H9 (cell line): ENCODE results near the gene TENM4. TPM values are rescaled to one million over a fixed set of nuclear protein-coding genes. Genes with fewer than 3 reads are reported as not detected.

ENCODE experiments used
- DNase-seq: peaks from one replicate; pipeline ENCODE4 v3.0.0-alpha.2; 2017
- H2AFZ ChIP-seq: one replicate; pipeline ENCODE4 v1.6.1; 2013; ENCODE audit warnings: mild to moderate bottlenecking, low read length, control low read depth, moderate library complexity
- H2AK5ac ChIP-seq: 2 replicates; pipeline ENCODE4 v1.6.1; 2013; ENCODE audit warnings: low read length, control low read depth, mixed read lengths; ENCODE audit not compliant: insufficient read length
- H2BK120ac ChIP-seq: one replicate; pipeline ENCODE4 v1.6.1; 2013; ENCODE audit warnings: low read depth, mild to moderate bottlenecking, low read length, control low read depth, inconsistent platforms; ENCODE audit not compliant: poor library complexity, severe bottlenecking
- H2BK12ac ChIP-seq: 2 replicates; pipeline ENCODE4 v1.6.1; 2013; ENCODE audit warnings: low read length, control low read depth, mixed read lengths, low read depth; ENCODE audit not compliant: insufficient read length
- H2BK15ac ChIP-seq: 2 replicates; pipeline ENCODE4 v1.6.1; 2013; ENCODE audit warnings: low read depth, low read length, control low read depth
- H2BK20ac ChIP-seq: one replicate; pipeline ENCODE4 v1.6.1; 2013; ENCODE audit warnings: low read depth, mild to moderate bottlenecking, low read length, control low read depth, inconsistent platforms; ENCODE audit not compliant: poor library complexity, severe bottlenecking
- H2BK5ac ChIP-seq: 2 replicates; pipeline ENCODE4 v1.6.1; 2013; ENCODE audit warnings: low read length, control low read depth, mixed read lengths; ENCODE audit not compliant: insufficient read length
- H3K14ac ChIP-seq: 2 replicates; pipeline ENCODE4 v1.6.1; 2013; ENCODE audit warnings: low read length, control low read depth; ENCODE audit not compliant: insufficient read depth
- H3K18ac ChIP-seq: 2 replicates; pipeline ENCODE4 v1.6.1; 2013; ENCODE audit warnings: low read depth, mild to moderate bottlenecking, mixed read lengths, low read length, control low read depth; ENCODE audit not compliant: insufficient read length
- H3K23ac ChIP-seq: 2 replicates; pipeline ENCODE4 v1.6.1; 2013; ENCODE audit warnings: low read length, control low read depth, mixed read lengths, low read depth; ENCODE audit not compliant: insufficient read length
- H3K23me2 ChIP-seq: 2 replicates; pipeline ENCODE4 v1.6.1; 2013; ENCODE audit warnings: low read depth, mild to moderate bottlenecking, mixed read lengths, low read length, control low read depth; ENCODE audit not compliant: insufficient read length, poor library complexity, severe bottlenecking
- H3K27ac ChIP-seq: 2 replicates; pipeline ENCODE4 v1.5.1; 2013; ENCODE audit warnings: low read length, control low read depth, mixed read lengths, low read depth; ENCODE audit not compliant: insufficient read length
- H3K27me3 ChIP-seq: 2 replicates; pipeline ENCODE4 v1.6.1; 2013; ENCODE audit warnings: low read length, control low read depth, inconsistent platforms; ENCODE audit not compliant: insufficient read depth
- H3K4ac ChIP-seq: 2 replicates; pipeline ENCODE4 v1.6.1; 2013; ENCODE audit warnings: low read depth, mild to moderate bottlenecking, control low read depth, inconsistent platforms, low read length, moderate library complexity
- H3K4me1 ChIP-seq: 2 replicates; pipeline ENCODE4 v1.6.1; 2013; ENCODE audit warnings: low read length, control low read depth, inconsistent platforms; ENCODE audit not compliant: insufficient read depth
- H3K4me2 ChIP-seq: 2 replicates; pipeline ENCODE4 v1.6.1; 2013; ENCODE audit warnings: low read length, control low read depth, mixed read lengths; ENCODE audit not compliant: insufficient read length, insufficient read depth
- H3K56ac ChIP-seq: 2 replicates; pipeline ENCODE4 v1.6.1; 2013; ENCODE audit warnings: low read depth, mild to moderate bottlenecking, mixed read lengths, low read length, control low read depth; ENCODE audit not compliant: insufficient read length
- H3K79me1 ChIP-seq: 2 replicates; pipeline ENCODE4 v1.6.1; 2013; ENCODE audit warnings: low read depth, mild to moderate bottlenecking, moderate library complexity, low read length, control low read depth, inconsistent platforms; ENCODE audit not compliant: insufficient read depth, poor library complexity, severe bottlenecking
- H3K79me2 ChIP-seq: 2 replicates; pipeline ENCODE4 v1.6.1; 2013; ENCODE audit warnings: low read length, control low read depth, inconsistent platforms; ENCODE audit not compliant: insufficient read depth
- H3K9ac ChIP-seq: 2 replicates; pipeline ENCODE4 v1.6.1; 2013; ENCODE audit warnings: low read length, control low read depth, mixed read lengths; ENCODE audit not compliant: insufficient read length; ENCODE audit errors: extremely low read depth
- H3K9me3 ChIP-seq: one replicate; pipeline ENCODE4 v1.6.1; 2013; ENCODE audit warnings: low read depth, low read length, inconsistent platforms; ENCODE audit not compliant: control insufficient read depth
- H3T11ph ChIP-seq: one replicate; pipeline ENCODE4 v1.6.1; 2013; ENCODE audit warnings: mild to moderate bottlenecking, low read length, control low read depth, inconsistent platforms
- H4K20me1 ChIP-seq: one replicate; pipeline ENCODE4 v1.6.1; 2013; ENCODE audit not compliant: control insufficient read depth, insufficient read length, insufficient read depth
- H4K5ac ChIP-seq: 2 replicates; pipeline ENCODE4 v1.6.1; 2013; ENCODE audit warnings: low read depth, mild to moderate bottlenecking, mixed read lengths, low read length, control low read depth; ENCODE audit not compliant: insufficient read length
- H4K8ac ChIP-seq: replicated peaks from 2 replicates; pipeline ENCODE4 v1.6.1; 2013; ENCODE audit warnings: low read length, control low read depth, mixed read lengths, low read depth; ENCODE audit not compliant: insufficient read length
- H4K91ac ChIP-seq: 2 replicates; pipeline ENCODE4 v1.6.1; 2013; ENCODE audit warnings: low read depth, mild to moderate bottlenecking, moderate library complexity, mixed read lengths, low read length, control low read depth; ENCODE audit not compliant: insufficient read length
- H3K27ac Mint-ChIP-seq, 3 experiments: 2 replicates in 2 of 3; 3 replicates in 1 of 3; pipeline ENCODE4 v1.8.0; 2020 to 2021; ENCODE audit warnings: mixed read lengths in 3 of 3, mild to moderate bottlenecking in 1 of 3, moderate library complexity in 1 of 3
- H3K27me3 Mint-ChIP-seq: 2 replicates; pipeline ENCODE4 v1.8.0; 2021; ENCODE audit warnings: low read depth, mild to moderate bottlenecking, moderate library complexity, mixed read lengths
- H3K36me3 Mint-ChIP-seq, 3 experiments: 2 replicates in 2 of 3; 3 replicates in 1 of 3; pipeline ENCODE4 v1.8.0; 2020 to 2021; ENCODE audit warnings: low read depth in 3 of 3, mixed read lengths in 3 of 3; ENCODE audit not compliant: insufficient read depth in 1 of 3
- H3K4me1 Mint-ChIP-seq, 2 experiments: 2 replicates each; pipeline ENCODE4 v1.8.0; 2020; ENCODE audit warnings: mixed read lengths in 2 of 2
- H3K4me3 Mint-ChIP-seq, 2 experiments: 2 replicates in 1 of 2; 3 replicates in 1 of 2; pipeline ENCODE4 v1.8.0; 2020 to 2021; ENCODE audit warnings: mild to moderate bottlenecking in 2 of 2, mixed read lengths in 2 of 2, moderate library complexity in 1 of 2
- H3K9me3 Mint-ChIP-seq, 2 experiments: 2 replicates in 1 of 2; 3 replicates in 1 of 2; pipeline ENCODE4 v1.8.0; 2020; ENCODE audit warnings: mild to moderate bottlenecking in 2 of 2, mixed read lengths in 2 of 2, moderate library complexity in 1 of 2
- CTCF ChIP-seq: fragments of 200-600 bp; sonication (generic); conservative IDR thresholded peaks from 3 replicates; pipeline ENCODE4 v1.8.0; 2021; ENCODE audit warnings: antibody characterized with exemption, mild to moderate bottlenecking
- WGBS: extraction: QIAGEN DNeasy Blood & Tissue Kit; methylation state at CpG from one replicate; pipeline ENCODE4 v1.1.7; 2013; ENCODE audit warnings: missing lambda C conversion rate, low lambda C conversion rate, mixed read lengths; ENCODE audit not compliant: insufficient read length; ENCODE audit errors: extremely low coverage; 5-methylcytosine and 5-hydroxymethylcytosine counted together
- total RNA-seq: library from RNA; stranded (reverse); gene quantifications from 2 replicates; pipeline ENCODE4 v1.2.1, GENCODE V29; 2021

Gene TENM4
- total RNA-seq, 1 experiment from 2014 or later = 4.6 TPM

GRCh38 chr11:79409330-79409729 is 31.5 kb downstream of the TENM4 start:
- H2BK20ac ChIP-seq = no peak overlapping the region
- H3K14ac ChIP-seq = no peak overlapping the region
- no peak overlapping the region for H3K4me2 ChIP-seq
- H2BK15ac ChIP-seq = no peak overlapping the region
- DNase-seq = no peak
- H3K18ac ChIP-seq = no peak overlapping the region
- Mint-ChIP-seq H3K27ac (peak overlapping the region in 1 of 3 experiments; percentile 53; a peak in 2 of 7 replicates), H3K36me3 (no peaks in the 10 kb centered on the region), H3K4me3 (no peak overlapping the region), H3K9me3 (no peaks in the 10 kb centered on the region), H3K27me3 (no peaks in the 10 kb centered on the region), H3K4me1 (peaks cover 5 to 13% of the 10 kb centered on the region in 2 experiments)
- H4K20me1 ChIP-seq = no peaks in the 10 kb centered on the region
- no peak overlapping the region for H4K91ac ChIP-seq
- H3K23ac ChIP-seq = no peak overlapping the region
- no peak overlapping the region for H2BK120ac ChIP-seq
- H3K27ac ChIP-seq = no peak overlapping the region
- H3K79me1 ChIP-seq = no peaks in the 10 kb centered on the region
- no peak overlapping the region for H3K4ac ChIP-seq
- H3K27me3 ChIP-seq = no peaks in the 10 kb centered on the region
- no peak overlapping the region for H3T11ph ChIP-seq
- H2AFZ ChIP-seq = no peak overlapping the region
- H2AK5ac ChIP-seq = no peak overlapping the region
- no peaks in the 10 kb centered on the region for H3K23me2 ChIP-seq
- H3K56ac ChIP-seq = no peak overlapping the region
- no CpG with 5 or more reads among the region's 6 CpGs for WGBS
- no peaks in the 10 kb centered on the region for H3K4me1 ChIP-seq
- no peak overlapping the region for H2BK5ac ChIP-seq
- TF ChIP-seq CTCF = no peak
- no peaks in the 10 kb centered on the region for H3K79me2 ChIP-seq
- no peak overlapping the region for H4K5ac ChIP-seq
- no peaks in the 10 kb centered on the region for H3K9me3 ChIP-seq
- no peak overlapping the region for H2BK12ac ChIP-seq
- no peak overlapping the region for H3K9ac ChIP-seq
- H4K8ac ChIP-seq = no peak overlapping the region
